ENCODE data around the gene HSD17B8.

Gene HSD17B8

GRCh38 chr6:33191383-33192104 is 12.9 kb upstream of the HSD17B8 start:
- TF ChIP-seq, protein P1, sequence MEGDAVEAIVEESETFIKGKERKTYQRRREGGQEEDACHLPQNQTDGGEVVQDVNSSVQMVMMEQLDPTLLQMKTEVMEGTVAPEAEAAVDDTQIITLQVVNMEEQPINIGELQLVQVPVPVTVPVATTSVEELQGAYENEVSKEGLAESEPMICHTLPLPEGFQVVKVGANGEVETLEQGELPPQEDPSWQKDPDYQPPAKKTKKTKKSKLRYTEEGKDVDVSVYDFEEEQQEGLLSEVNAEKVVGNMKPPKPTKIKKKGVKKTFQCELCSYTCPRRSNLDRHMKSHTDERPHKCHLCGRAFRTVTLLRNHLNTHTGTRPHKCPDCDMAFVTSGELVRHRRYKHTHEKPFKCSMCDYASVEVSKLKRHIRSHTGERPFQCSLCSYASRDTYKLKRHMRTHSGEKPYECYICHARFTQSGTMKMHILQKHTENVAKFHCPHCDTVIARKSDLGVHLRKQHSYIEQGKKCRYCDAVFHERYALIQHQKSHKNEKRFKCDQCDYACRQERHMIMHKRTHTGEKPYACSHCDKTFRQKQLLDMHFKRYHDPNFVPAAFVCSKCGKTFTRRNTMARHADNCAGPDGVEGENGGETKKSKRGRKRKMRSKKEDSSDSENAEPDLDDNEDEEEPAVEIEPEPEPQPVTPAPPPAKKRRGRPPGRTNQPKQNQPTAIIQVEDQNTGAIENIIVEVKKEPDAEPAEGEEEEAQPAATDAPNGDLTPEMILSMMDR (IDR thresholded peaks at IDR 0.05; ENCODE audit: extremely low read depth, insufficient read depth, missing control alignments): no peak
- in situ Hi-C loops (cut with MboI; ENCODE audit: low pct_unique_long_range_greater_than_20kb, low sequenced_read_pairs, unreplicated experiment): no loop called here
- DNase-seq (ENCODE audit: low spot score): no peak

- TF ChIP-seq, protein P1 (IDR thresholded peaks at IDR 0.05; ENCODE audit: extremely low read depth, insufficient read depth, missing control alignments): no peak
- in situ Hi-C loops (cut with MboI; ENCODE audit: low pct_unique_long_range_greater_than_20kb, low sequenced_read_pairs, unreplicated experiment): no loop called here
- peak; percentile 48 for DNase-seq (ENCODE audit: low spot score)
Measured at GRCh38 chr6:33192105-33192646, 12.3 kb upstream of the HSD17B8 start, which contains the start of gene COL11A2. COL11A2 (minus strand) TSS chr6:33192467; CDS start chr6:33192240, 227 bp downstream.

GRCh38 chr6:33192671-33193602 is 11.5 kb upstream of the HSD17B8 start:
- TF ChIP-seq, protein P1 (IDR thresholded peaks at IDR 0.05; ENCODE audit: extremely low read depth, insufficient read depth, missing control alignments): no peak
- DNase-seq (ENCODE audit: low spot score): peak; percentile 56
- in situ Hi-C loops (cut with MboI; ENCODE audit: low pct_unique_long_range_greater_than_20kb, low sequenced_read_pairs, unreplicated experiment): no loop called here

DNA sequence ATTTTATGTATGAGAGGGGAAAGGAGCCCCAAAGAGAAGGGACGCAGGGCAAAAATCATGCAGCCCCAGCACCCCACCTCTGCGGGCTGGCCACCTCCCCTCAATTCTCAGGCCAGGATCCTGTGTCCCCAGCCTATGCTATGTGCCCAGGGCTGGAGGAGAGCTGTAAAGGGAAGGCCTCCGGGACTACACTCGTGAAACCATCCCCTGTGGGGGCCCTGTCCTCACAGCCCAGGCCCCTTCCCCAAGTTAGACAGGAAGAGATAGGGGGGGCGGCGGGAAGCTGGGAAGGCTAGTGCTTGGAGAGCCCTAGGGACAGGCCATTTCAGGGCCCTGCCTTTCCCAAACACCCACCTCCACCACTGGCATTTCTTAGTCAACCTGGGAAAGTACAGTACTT is 10.8 kb upstream of the HSD17B8 start:
- no peak for DNase-seq (ENCODE audit: low spot score)
- TF ChIP-seq, protein P1 (IDR thresholded peaks at IDR 0.05; ENCODE audit: extremely low read depth, insufficient read depth, missing control alignments): no peak
- in situ Hi-C loops (cut with MboI; ENCODE audit: low pct_unique_long_range_greater_than_20kb, low sequenced_read_pairs, unreplicated experiment): no loop called here

- TF ChIP-seq, protein P1 (IDR thresholded peaks at IDR 0.05; ENCODE audit: extremely low read depth, insufficient read depth, missing control alignments): no peak
- DNase-seq (ENCODE audit: low spot score): no peak
- in situ Hi-C loops (cut with MboI; ENCODE audit: low pct_unique_long_range_greater_than_20kb, low sequenced_read_pairs, unreplicated experiment): no loop called here
Measured at GRCh38 chr6:33194431-33194979, 9.9 kb upstream of the HSD17B8 start.

Measured in GM13977 (cell line).